Activated effector memory CD4-positive, alpha-beta T cell treated with anti-CD3 and anti-CD28 coated beads, Interleukin-2, amount 50 U/mL, for 16 hours (primary cell): Measurements from ENCODE around the gene PRPSAP1.

ENCODE experiments used
- DNase-seq: peaks from one replicate; pipeline ENCODE4 v3.0.0-alpha.2; 2020

PRPSAP1 gene, protein sequence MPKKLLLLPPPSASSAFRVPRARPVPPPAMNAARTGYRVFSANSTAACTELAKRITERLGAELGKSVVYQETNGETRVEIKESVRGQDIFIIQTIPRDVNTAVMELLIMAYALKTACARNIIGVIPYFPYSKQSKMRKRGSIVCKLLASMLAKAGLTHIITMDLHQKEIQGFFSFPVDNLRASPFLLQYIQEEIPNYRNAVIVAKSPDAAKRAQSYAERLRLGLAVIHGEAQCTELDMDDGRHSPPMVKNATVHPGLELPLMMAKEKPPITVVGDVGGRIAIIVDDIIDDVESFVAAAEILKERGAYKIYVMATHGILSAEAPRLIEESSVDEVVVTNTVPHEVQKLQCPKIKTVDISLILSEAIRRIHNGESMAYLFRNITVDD

DNA sequence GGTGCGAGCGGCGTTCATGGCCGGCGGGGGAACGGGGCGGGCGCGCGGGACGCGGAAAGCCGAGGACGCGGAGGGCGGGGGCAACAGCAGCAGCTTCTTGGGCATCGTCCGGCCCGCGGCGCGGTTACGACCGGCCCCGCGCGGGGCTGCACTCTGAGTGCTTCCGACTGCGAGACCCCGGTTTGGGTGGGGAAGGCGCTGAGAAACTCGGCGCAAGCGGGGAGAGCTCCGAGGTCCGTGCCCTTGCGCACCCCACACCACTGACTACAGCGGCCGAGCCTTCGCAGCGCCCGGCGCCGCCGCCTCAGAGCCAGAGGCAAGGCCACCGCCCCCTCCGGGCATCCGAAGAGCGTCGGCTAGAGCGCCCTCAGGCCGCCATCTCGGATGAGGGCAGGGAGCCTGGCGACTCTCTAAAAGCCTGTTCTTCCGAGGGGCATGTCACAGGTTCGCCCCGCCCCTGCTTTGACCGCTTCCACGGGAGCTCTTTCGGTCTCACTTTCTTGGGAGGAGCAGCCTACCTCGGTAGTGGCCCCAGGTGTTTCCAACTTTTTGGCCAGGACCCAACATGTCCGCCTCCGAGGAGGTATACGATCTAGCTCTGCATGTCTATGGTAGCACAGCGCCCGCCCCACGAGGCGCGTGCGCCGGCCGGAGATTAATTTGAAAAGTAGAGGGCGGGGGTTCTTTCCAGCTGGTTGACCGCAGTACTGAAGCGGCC lies at the start of gene PRPSAP1:
PRPSAP1 (minus strand) TSS at position 318 of the 718 bp plus-strand sequence; CDS start at position 105, 213 bp downstream.
- DNase-seq: peak; percentile 93

DNA sequence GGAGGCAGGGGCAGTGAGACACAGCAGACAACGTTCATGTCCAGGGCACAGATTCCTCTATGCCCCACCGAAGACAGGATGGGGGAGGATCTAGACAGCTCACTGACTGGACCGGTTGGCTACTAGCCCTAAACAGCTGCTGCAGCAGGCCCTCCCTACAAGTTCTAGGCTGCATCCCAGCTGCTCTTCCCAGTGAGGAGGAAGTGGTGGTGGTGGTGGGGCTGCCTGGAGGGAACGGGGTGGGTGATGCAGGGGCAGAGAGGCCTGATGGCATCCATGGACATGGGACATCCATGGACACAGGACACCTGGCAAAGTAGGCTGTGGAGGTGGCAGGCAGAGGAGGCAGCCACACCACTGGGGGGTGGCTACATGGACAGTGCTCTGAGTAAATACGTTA lies 49.0 kb upstream of the PRPSAP1 start:
- DNase-seq: no peak

DNA sequence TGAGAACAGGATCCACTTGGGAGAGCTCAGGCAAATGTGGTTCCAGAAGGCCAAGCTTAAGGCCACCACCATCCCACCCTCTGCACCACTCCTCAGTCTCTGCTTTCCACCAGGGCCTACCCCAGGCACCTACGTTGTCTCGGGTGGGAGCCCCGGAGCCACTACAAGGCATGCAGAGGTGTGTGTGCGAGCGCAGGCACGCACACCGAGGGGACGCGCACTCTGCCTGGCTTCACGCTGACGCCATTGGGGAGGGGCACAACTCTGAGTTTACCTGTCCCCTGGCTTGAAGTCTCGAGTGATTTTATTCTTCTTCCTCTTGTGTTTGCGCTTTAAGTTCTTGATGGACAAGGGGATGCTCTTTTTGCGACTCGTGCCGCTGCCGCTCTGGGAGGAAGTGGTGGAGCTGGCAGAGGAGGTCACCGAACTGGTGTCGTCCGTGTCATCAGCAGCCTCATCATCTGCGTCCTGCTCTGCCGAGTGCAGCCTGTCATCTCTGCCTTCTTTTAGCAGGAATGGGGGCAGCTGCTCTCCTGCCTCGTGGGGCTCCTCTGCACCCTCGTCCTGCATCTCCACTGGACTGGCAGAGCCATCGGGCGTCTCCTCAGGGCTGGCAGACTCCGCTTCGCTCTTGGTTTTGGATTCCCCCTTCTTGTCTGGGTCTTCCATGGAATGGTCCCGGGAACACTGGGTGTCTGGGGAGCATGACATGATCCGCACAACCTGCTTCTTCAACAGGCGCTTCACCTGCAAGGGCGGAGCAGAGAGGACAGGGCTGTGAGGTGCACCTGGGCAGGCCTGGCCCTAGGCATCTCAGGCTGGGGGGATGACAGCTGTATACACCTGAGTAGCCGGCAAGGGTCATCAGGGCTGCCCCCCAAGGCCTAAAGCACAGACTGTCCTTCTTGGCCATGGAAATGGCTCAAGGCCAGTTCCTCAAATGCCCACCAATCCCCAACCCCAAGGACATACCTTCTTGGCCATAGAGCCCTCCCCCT lies 45.8 kb upstream of the PRPSAP1 start:
- DNase-seq: no peak

DNA sequence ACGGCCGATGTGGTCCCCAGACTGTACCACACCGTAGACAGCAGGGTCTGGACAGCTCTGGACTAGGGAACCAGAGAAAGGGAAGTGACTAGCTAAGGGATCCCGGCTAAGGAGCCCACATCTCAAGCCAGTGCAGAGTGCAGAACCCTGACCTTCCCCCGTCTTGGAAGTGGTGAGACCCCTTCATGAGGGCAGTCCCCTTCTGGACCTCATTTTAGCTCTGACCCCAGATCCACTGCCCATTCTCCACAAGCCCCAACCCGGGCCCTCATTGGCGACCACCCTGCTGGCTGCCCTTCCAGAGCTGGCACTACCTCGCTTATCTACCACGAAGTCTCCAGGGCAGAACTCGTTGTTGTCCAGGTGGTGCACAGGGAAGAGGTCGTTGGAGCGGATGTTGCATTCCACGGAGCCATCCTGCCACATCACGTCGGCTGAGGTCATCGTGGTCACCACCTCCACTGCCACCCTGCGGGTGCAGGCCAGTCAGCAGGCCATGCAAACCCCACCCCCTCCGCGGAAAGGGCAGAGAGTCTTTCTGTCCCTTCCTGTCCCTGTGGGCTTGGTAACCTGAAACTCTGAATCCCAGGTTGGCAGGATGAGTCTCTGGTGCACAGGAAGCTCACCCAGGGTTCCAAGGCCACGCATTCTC lies 44.9 kb upstream of the PRPSAP1 start:
- DNase-seq: no peak

DNA sequence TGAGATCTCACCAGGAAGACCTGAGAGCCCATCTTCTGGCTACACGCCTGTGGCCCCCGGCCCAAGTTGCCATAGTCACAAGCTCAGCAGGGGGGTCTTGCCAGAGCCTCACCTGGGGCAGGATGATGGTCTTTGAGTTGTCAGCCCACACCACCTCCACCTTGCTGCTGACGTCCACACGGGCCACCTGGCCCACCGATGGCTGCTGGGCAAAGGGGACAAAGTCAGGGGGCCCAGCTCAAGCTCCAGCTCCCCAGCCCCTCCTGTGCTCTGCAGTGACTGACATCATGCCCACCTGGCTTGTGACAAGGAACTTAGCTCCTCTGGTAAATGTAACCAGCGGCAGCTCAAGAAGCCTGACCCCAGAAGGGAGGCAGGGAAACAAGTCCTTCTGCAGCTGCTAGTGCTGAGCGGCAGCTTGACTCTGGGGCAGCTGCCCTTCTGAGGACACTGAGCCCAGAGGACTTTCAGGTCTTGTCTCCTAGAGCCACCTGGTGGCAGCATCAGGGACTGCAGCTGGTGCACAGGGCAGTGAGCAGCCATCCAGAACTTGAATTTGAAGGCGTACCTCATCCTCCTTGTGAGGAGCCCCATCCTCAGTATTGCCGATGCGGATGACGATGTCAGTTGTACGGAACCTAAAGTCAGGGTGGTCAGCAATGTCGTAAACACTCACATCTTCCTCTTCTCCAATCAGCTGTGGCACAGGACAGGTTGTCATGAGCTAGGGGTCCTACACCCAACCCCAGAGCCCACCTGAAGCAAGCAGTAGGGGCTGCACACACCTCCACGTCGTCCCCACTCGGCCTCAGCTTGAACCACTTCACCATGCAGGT lies 44.2 kb upstream of the PRPSAP1 start:
- peak; percentile 95 for DNase-seq

DNA sequence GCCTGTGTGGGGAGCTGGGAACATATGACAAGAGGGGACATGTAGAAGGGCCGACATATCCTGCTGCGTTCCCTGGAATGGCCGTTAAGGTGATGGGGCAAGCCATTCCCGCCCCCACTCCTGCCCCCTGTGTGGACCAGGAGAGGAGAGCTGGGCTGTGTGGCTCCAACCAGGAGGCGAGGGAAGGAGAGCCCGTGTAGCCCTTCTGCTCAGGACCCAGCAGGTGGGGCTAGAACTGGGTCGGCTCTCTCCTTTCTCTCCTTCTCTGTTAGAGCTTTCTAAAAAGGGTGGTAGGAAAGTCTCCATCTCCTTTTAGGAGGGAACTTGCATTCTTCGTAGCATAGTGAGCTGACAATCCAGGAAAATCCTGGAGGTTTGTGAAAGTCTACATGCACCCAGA lies 43.5 kb upstream of the PRPSAP1 start:
- no peak for DNase-seq

DNA sequence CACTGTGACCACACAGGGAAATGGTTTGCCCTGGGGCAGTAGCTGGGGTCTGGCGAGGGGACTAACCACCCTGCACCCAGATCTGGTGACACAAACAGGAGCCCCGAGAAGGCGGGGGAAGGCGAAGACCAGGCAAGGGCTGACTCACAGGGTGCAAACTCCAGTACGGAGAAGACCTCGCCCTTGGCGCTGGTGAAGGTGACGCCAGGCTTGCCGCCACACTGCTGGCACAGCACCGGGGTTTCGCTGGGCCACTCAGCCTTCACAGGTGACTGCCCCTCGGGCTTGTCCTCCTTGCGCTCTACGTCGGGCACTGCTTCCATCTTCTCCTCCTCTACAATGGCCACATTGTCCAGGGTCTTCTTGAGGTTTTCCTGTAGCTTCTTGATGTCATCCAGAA lies 42.3 kb upstream of the PRPSAP1 start:
- DNase-seq: no peak

DNA sequence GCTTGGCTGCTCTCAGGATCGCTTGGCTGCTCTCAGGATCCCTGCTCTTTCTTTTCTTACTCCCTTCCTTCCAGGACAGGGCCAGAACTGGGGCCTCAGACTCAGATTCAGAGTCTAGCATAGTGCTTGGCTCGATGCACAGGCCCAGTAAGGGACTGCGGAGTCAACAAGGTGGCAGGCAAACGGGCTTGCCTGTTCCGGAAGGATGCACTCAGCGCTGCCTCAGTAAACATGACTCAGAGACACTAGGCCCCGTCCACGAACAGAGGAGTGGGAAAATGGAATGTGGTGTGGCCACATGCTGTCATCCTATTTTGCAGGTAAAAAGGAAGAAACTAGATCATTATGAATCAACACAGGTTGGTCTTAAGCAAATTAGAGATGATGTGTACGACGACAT lies 40.5 kb upstream of the PRPSAP1 start:
- no peak for DNase-seq

DNA sequence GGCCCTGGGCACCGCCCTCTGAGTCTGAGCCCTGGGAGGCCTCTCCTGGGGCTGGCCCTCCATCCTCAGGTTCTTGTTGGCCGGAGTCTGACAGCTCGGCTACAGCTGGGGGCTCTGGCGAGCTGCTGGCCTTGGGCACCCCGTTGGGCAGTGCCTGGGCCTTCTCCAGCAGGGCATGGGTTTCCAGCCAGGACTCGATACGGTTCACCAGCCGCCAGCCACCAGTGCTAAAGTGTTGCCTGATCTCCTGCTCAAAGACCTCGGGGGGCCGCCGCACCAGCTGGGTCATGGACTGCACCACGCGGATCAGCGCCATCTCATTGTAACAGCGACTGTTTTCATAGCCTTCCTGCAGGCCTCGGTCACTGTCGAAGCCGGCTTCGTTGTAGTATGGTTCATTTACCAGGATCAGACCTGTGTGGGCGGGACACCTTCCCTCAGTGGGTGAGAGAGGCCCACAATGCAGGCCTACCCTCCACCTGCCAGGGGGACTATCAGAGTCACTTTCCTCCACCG lies 37.5 kb upstream of the PRPSAP1 start:
- no peak for DNase-seq

DNA sequence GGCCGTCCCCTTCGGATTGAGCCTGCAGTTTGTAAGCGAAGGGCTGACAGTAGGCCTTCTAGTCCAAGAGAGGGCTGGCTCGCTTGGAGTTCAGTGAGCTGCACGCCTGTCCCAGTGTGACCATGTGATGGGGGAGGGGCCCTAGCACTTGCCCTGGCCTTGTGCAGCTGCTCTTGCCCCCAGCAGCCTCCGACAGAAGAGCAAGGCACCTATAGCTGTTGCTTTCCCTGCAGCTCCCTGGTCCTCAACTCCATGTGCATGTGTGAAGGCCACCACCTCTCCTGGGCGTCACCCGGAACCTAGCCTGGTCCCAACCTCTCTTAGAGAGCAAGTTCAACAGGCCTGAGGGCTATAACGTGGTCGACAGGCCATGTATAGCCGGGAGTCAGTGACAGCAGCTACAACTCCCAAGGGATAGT lies 36.3 kb upstream of the PRPSAP1 start:
- no peak for DNase-seq

DNA sequence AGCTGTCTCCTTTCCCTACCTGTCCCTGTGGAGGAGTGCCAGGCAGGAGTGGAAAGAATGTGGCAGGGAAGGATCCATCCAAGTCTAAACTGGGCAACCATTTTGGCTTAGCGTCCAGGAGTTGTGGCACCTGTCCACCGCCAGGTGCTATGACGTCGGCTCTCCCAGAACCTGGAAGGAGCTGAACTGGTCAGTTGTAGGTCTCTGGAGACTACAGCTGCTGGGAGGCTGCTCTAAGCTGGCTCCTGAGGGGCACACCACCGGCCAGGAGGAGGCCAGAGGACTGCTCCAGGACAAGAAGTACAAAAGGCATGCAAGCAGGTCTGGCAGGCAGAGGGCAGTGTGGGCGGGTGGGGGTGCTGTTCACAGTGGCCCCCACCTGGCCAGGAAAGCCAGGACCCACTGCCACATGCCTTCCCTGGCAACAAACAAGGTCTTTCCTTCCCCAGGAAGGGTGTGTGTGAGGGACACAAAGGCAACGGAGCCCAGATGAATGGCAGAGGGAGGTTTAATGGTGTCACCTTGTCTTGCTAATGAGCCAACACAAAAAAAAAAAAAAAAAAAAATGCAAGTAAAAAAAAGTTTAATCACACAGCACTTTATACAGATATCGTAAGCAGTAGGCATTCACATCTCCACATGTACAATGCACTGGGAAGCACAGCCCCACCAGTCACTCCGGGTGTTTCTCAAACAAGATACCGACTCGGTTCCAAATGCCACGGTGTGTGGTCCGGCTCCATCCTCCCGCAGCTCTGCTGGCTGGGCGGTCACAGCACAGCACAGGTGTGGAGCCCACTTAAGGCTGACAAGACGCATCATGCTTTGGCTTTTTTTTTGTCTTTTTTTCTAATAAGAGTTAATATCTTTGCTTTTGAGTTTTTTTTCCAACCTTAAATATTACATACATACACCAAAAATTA lies 35.5 kb upstream of the PRPSAP1 start:
- no peak for DNase-seq

DNA sequence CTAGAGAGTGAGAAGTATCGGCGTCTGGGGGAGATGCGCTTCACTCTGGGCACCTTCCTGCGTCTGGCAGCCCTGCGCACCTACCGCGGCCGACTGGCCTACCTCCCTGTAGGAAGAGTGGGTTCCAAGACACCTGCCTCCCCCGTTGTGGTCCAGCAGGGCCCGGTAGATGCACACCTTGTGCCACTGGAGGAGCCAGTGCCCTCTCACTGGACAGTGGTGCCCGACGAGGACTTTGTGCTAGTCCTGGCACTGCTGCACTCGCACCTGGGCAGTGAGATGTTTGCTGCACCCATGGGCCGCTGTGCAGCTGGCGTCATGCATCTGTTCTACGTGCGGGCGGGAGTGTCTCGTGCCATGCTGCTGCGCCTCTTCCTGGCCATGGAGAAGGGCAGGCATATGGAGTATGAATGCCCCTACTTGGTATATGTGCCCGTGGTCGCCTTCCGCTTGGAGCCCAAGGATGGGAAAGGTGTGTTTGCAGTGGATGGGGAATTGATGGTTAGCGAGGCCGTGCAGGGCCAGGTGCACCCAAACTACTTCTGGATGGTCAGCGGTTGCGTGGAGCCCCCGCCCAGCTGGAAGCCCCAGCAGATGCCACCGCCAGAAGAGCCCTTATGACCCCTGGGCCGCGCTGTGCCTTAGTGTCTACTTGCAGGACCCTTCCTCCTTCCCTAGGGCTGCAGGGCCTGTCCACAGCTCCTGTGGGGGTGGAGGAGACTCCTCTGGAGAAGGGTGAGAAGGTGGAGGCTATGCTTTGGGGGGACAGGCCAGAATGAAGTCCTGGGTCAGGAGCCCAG lies 33.5 kb upstream of the PRPSAP1 start:
- DNase-seq: no peak

DNA sequence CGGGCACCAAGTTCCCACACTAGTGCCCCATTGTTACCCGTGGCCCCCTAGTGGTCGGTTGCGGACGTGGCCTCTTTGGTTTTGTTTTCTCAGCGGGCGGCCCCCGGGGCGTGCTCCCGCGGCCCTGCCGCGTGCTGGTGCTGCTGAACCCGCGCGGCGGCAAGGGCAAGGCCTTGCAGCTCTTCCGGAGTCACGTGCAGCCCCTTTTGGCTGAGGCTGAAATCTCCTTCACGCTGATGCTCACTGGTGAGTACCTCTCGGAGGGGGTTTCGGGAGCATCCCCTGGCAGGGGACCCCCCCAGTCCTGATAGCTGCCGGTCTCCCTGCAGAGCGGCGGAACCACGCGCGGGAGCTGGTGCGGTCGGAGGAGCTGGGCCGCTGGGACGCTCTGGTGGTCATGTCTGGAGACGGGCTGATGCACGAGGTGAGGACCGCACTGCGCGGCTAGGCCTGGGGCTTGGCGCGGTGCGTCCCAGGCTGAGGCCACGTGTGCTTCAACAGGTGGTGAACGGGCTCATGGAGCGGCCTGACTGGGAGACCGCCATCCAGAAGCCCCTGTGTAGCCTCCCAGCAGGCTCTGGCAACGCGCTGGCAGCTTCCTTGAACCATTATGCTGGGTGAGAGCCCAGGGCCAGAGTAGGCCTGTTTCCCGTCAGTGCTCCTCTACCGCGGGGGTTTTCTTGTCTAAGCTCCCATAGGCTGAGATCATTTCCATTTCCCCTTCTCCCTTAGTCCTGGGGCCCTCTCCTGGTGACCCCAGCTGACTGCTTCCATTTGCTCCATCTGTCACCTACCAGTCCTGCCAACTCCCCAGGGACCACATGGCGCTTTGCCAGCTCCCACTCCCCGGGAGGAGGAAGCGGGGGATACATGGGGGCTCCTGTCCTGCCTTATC lies 32.4 kb upstream of the PRPSAP1 start:
- peak; percentile 92 for DNase-seq

DNA sequence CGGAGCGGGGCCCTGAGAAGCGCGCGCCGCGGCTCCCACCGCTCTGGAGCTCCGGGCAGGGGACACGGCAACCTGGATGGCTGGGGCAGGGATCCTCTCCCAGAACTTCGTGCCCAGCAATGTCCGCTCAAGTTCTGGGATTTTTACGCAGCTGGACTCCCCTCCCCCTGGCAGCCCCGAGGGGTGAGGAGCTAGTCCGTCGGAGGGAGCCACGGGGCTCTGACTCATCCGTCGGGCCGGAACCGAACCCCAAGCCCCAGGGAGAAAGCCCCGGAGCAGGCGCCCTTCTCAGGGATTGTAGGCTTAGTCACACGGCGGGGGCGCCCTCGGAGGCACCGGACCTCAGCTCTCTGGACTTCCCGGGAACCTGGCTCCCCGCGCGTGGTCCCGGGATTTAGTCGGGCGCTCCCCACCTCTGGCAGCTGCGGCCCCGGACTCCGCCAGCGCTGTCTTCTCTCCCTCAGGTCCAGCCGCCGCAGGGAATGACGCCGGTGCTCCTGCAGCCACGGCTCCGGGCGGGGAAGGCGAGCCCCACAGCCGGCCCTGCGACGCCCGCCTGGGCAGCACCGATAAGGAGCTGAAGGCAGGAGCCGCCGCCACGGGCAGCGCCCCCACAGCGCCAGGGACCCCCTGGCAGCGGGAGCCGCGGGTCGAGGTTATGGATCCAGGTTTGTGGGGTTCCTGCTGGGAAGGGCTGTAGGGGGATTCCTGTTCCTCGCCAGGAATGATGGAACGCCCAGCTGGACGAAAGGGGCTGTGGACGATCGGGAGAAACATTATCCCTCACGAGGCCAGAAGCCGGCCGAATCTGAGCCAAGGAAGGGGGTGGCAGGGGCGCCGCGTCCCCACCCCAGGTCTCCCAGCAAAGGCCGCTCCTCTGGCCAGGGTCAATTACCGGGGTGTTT lies 31.5 kb upstream of the PRPSAP1 start:
- peak; percentile 83 for DNase-seq

DNA sequence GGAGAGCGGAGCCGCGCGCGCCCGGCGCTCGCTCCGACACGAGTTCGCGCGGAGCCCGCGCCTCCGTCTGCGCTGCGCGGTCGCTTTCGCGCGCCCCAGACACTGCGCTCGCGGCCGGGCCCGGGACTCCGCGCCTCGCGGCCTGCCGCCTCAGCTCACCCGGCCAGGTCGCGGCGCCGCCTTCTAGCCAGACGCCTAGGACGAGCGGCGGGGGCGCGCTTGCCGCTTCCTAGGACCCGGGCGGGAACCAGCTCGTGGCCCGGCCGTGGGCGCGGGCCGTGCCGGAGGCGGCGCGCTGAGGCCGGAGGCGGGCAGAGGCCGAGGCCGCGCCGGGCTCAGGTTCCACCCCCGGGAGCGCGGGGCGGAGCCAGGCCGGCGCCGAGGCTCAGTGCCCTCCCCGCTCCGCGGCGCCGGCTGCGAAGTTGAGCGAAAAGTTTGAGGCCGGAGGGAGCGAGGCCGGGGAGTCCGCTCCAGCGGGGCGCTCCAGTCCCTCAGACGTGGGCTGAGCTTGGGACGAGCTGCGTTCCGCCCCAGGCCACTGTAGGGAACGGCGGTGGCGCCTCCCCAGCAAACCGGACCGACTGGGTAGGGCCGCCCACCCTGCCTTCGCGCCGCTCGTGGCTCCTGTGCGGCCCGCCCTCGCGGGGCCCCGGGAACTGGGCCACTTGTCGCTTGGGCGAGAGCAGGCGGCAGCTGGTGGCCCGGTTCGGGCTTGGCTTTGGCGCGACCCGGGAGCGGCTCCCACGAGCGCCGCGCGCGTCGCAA lies 30.7 kb upstream of the PRPSAP1 start, which contains the start of gene SPHK1:
SPHK1 (plus strand) TSS at position 388 of the 765 bp plus-strand sequence. CDS start 1,036 bp downstream, outside the sequence.
- DNase-seq: peak; percentile 86
